HEK293T (cell line): ENCODE measurements around the gene CHRNB1.

ENCODE experiments used
- BHLHE40 ChIP-seq: fragments of 450-650 bp; IDR thresholded peaks from 2 replicates; pipeline ENCODE4 v1.6.1; 2016; ENCODE audit warnings: mild to moderate bottlenecking, moderate library complexity, borderline replicate concordance
- L3MBTL2 ChIP-seq: fragments of 450-650 bp; conservative IDR thresholded peaks from 2 replicates; pipeline ENCODE4 v1.6.1; 2016; ENCODE audit warnings: mild to moderate bottlenecking
- NFRKB ChIP-seq: fragments of 450-650 bp; IDR thresholded peaks from 2 replicates; pipeline ENCODE4 v1.6.1; 2016; ENCODE audit warnings: mild to moderate bottlenecking, moderate library complexity
- SP1 ChIP-seq: fragments of 450-650 bp; IDR thresholded peaks from 2 replicates; pipeline ENCODE4 v1.6.1; 2017
- TARDBP ChIP-seq: fragments of 450-650 bp; IDR thresholded peaks from 2 replicates; pipeline ENCODE4 v1.6.1; 2016
- TF ChIP-seq, protein P1 (sequence below): fragments of 450-650 bp; IDR thresholded peaks from 2 replicates; pipeline ENCODE4 v1.6.1; 2016

DNA sequence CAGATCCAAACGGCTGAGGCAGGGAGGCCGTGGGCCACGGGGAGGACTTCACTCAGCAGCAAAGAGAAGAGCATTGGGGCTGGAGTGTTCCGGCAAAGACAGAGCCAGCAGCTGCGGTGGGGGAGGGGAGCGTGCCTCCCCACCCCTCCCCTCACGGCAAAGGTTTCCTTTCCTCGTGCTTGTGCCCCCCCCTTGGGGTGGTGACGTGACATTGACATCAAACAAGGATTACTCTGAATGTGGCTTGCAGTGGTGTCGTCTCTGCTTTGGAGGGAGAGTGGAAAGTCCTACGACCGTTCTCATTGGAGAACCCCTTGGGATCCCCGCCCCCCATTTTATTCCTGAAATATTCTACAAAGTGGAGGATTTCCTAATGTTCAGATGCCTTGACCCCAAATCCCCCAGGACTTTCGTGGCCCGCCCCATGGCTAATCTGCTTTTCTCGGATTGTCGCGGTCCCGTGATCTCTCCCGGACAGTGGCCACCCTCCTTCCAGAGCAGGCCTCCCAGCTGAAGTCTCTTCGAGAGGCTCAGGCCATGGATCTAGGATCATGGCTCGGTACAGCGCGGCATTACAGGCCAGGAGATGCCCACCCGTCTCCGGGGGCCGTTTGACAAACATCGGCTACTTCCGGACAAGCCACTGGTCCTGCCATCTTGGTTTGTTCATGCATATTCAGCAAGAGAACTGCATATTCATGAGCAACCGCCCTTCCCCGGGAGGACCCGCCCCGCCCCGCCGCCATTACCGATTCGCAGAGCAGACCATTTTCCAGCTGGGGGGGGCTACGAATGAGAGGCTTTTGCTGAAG lies 38.6 kb downstream of the CHRNB1 start:
- TF ChIP-seq, protein P1, sequence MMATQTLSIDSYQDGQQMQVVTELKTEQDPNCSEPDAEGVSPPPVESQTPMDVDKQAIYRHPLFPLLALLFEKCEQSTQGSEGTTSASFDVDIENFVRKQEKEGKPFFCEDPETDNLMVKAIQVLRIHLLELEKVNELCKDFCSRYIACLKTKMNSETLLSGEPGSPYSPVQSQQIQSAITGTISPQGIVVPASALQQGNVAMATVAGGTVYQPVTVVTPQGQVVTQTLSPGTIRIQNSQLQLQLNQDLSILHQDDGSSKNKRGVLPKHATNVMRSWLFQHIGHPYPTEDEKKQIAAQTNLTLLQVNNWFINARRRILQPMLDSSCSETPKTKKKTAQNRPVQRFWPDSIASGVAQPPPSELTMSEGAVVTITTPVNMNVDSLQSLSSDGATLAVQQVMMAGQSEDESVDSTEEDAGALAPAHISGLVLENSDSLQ, result no peak
- TF ChIP-seq BHLHE40, result no peak
- TF ChIP-seq SP1, result no peak
- TF ChIP-seq NFRKB, result no peak
- TF ChIP-seq TARDBP, result no peak
- peak; percentile 17; the same call in 1 of the 2 replicates for TF ChIP-seq L3MBTL2
